H9 (cell line): Measurements from ENCODE around the gene INPP5A. TPM values are rescaled to one million over a fixed set of nuclear protein-coding genes. Genes with fewer than 3 reads are reported as not detected.

Experiments
- DNase-seq: peaks from one replicate; pipeline ENCODE4 v3.0.0-alpha.2; 2017
- H2AFZ ChIP-seq: one replicate; pipeline ENCODE4 v1.6.1; 2013; ENCODE audit warnings: mild to moderate bottlenecking, low read length, control low read depth, moderate library complexity
- H2AK5ac ChIP-seq: 2 replicates; pipeline ENCODE4 v1.6.1; 2013; ENCODE audit warnings: low read length, control low read depth, mixed read lengths; ENCODE audit not compliant: insufficient read length
- H2BK120ac ChIP-seq: one replicate; pipeline ENCODE4 v1.6.1; 2013; ENCODE audit warnings: low read depth, mild to moderate bottlenecking, low read length, control low read depth, inconsistent platforms; ENCODE audit not compliant: poor library complexity, severe bottlenecking
- H2BK12ac ChIP-seq: 2 replicates; pipeline ENCODE4 v1.6.1; 2013; ENCODE audit warnings: low read length, control low read depth, mixed read lengths, low read depth; ENCODE audit not compliant: insufficient read length
- H2BK15ac ChIP-seq: 2 replicates; pipeline ENCODE4 v1.6.1; 2013; ENCODE audit warnings: low read depth, low read length, control low read depth
- H2BK20ac ChIP-seq: one replicate; pipeline ENCODE4 v1.6.1; 2013; ENCODE audit warnings: low read depth, mild to moderate bottlenecking, low read length, control low read depth, inconsistent platforms; ENCODE audit not compliant: poor library complexity, severe bottlenecking
- H2BK5ac ChIP-seq: 2 replicates; pipeline ENCODE4 v1.6.1; 2013; ENCODE audit warnings: low read length, control low read depth, mixed read lengths; ENCODE audit not compliant: insufficient read length
- H3K14ac ChIP-seq: 2 replicates; pipeline ENCODE4 v1.6.1; 2013; ENCODE audit warnings: low read length, control low read depth; ENCODE audit not compliant: insufficient read depth
- H3K18ac ChIP-seq: 2 replicates; pipeline ENCODE4 v1.6.1; 2013; ENCODE audit warnings: low read depth, mild to moderate bottlenecking, mixed read lengths, low read length, control low read depth; ENCODE audit not compliant: insufficient read length
- H3K23ac ChIP-seq: 2 replicates; pipeline ENCODE4 v1.6.1; 2013; ENCODE audit warnings: low read length, control low read depth, mixed read lengths, low read depth; ENCODE audit not compliant: insufficient read length
- H3K23me2 ChIP-seq: 2 replicates; pipeline ENCODE4 v1.6.1; 2013; ENCODE audit warnings: low read depth, mild to moderate bottlenecking, mixed read lengths, low read length, control low read depth; ENCODE audit not compliant: insufficient read length, poor library complexity, severe bottlenecking
- H3K27ac ChIP-seq: 2 replicates; pipeline ENCODE4 v1.5.1; 2013; ENCODE audit warnings: low read length, control low read depth, mixed read lengths, low read depth; ENCODE audit not compliant: insufficient read length
- H3K27me3 ChIP-seq: 2 replicates; pipeline ENCODE4 v1.6.1; 2013; ENCODE audit warnings: low read length, control low read depth, inconsistent platforms; ENCODE audit not compliant: insufficient read depth
- H3K4ac ChIP-seq: 2 replicates; pipeline ENCODE4 v1.6.1; 2013; ENCODE audit warnings: low read depth, mild to moderate bottlenecking, control low read depth, inconsistent platforms, low read length, moderate library complexity
- H3K4me1 ChIP-seq: 2 replicates; pipeline ENCODE4 v1.6.1; 2013; ENCODE audit warnings: low read length, control low read depth, inconsistent platforms; ENCODE audit not compliant: insufficient read depth
- H3K4me2 ChIP-seq: 2 replicates; pipeline ENCODE4 v1.6.1; 2013; ENCODE audit warnings: low read length, control low read depth, mixed read lengths; ENCODE audit not compliant: insufficient read length, insufficient read depth
- H3K56ac ChIP-seq: 2 replicates; pipeline ENCODE4 v1.6.1; 2013; ENCODE audit warnings: low read depth, mild to moderate bottlenecking, mixed read lengths, low read length, control low read depth; ENCODE audit not compliant: insufficient read length
- H3K79me1 ChIP-seq: 2 replicates; pipeline ENCODE4 v1.6.1; 2013; ENCODE audit warnings: low read depth, mild to moderate bottlenecking, moderate library complexity, low read length, control low read depth, inconsistent platforms; ENCODE audit not compliant: insufficient read depth, poor library complexity, severe bottlenecking
- H3K79me2 ChIP-seq: 2 replicates; pipeline ENCODE4 v1.6.1; 2013; ENCODE audit warnings: low read length, control low read depth, inconsistent platforms; ENCODE audit not compliant: insufficient read depth
- H3K9ac ChIP-seq: 2 replicates; pipeline ENCODE4 v1.6.1; 2013; ENCODE audit warnings: low read length, control low read depth, mixed read lengths; ENCODE audit not compliant: insufficient read length; ENCODE audit errors: extremely low read depth
- H3K9me3 ChIP-seq: one replicate; pipeline ENCODE4 v1.6.1; 2013; ENCODE audit warnings: low read depth, low read length, inconsistent platforms; ENCODE audit not compliant: control insufficient read depth
- H3T11ph ChIP-seq: one replicate; pipeline ENCODE4 v1.6.1; 2013; ENCODE audit warnings: mild to moderate bottlenecking, low read length, control low read depth, inconsistent platforms
- H4K20me1 ChIP-seq: one replicate; pipeline ENCODE4 v1.6.1; 2013; ENCODE audit not compliant: control insufficient read depth, insufficient read length, insufficient read depth
- H4K5ac ChIP-seq: 2 replicates; pipeline ENCODE4 v1.6.1; 2013; ENCODE audit warnings: low read depth, mild to moderate bottlenecking, mixed read lengths, low read length, control low read depth; ENCODE audit not compliant: insufficient read length
- H4K8ac ChIP-seq: replicated peaks from 2 replicates; pipeline ENCODE4 v1.6.1; 2013; ENCODE audit warnings: low read length, control low read depth, mixed read lengths, low read depth; ENCODE audit not compliant: insufficient read length
- H4K91ac ChIP-seq: 2 replicates; pipeline ENCODE4 v1.6.1; 2013; ENCODE audit warnings: low read depth, mild to moderate bottlenecking, moderate library complexity, mixed read lengths, low read length, control low read depth; ENCODE audit not compliant: insufficient read length
- H3K27ac Mint-ChIP-seq, 3 experiments: 2 replicates in 2 of 3; 3 replicates in 1 of 3; pipeline ENCODE4 v1.8.0; 2020 to 2021; ENCODE audit warnings: mixed read lengths in 3 of 3, mild to moderate bottlenecking in 1 of 3, moderate library complexity in 1 of 3
- H3K27me3 Mint-ChIP-seq: 2 replicates; pipeline ENCODE4 v1.8.0; 2021; ENCODE audit warnings: low read depth, mild to moderate bottlenecking, moderate library complexity, mixed read lengths
- H3K36me3 Mint-ChIP-seq, 3 experiments: 2 replicates in 2 of 3; 3 replicates in 1 of 3; pipeline ENCODE4 v1.8.0; 2020 to 2021; ENCODE audit warnings: low read depth in 3 of 3, mixed read lengths in 3 of 3; ENCODE audit not compliant: insufficient read depth in 1 of 3
- H3K4me1 Mint-ChIP-seq, 2 experiments: 2 replicates each; pipeline ENCODE4 v1.8.0; 2020; ENCODE audit warnings: mixed read lengths in 2 of 2
- H3K4me3 Mint-ChIP-seq, 2 experiments: 2 replicates in 1 of 2; 3 replicates in 1 of 2; pipeline ENCODE4 v1.8.0; 2020 to 2021; ENCODE audit warnings: mild to moderate bottlenecking in 2 of 2, mixed read lengths in 2 of 2, moderate library complexity in 1 of 2
- H3K9me3 Mint-ChIP-seq, 2 experiments: 2 replicates in 1 of 2; 3 replicates in 1 of 2; pipeline ENCODE4 v1.8.0; 2020; ENCODE audit warnings: mild to moderate bottlenecking in 2 of 2, mixed read lengths in 2 of 2, moderate library complexity in 1 of 2
- CTCF ChIP-seq: fragments of 200-600 bp; sonication (generic); conservative IDR thresholded peaks from 3 replicates; pipeline ENCODE4 v1.8.0; 2021; ENCODE audit warnings: antibody characterized with exemption, mild to moderate bottlenecking
- WGBS: extraction: QIAGEN DNeasy Blood & Tissue Kit; methylation state at CpG from one replicate; pipeline ENCODE4 v1.1.7; 2013; ENCODE audit warnings: missing lambda C conversion rate, low lambda C conversion rate, mixed read lengths; ENCODE audit not compliant: insufficient read length; ENCODE audit errors: extremely low coverage; 5-methylcytosine and 5-hydroxymethylcytosine counted together
- total RNA-seq: library from RNA; stranded (reverse); gene quantifications from 2 replicates; pipeline ENCODE4 v1.2.1, GENCODE V29; 2021

INPP5A gene
- total RNA-seq, 1 experiment from 2014 or later: 17.7 TPM

GRCh38 chr10:132536241-132536876, 1.2 kb upstream of the INPP5A start:
- Histone ChIP-seq H2AFZ (no peak overlapping the region), H3K27ac (no peak overlapping the region), H3K4me1 (no peaks in the 10 kb centered on the region; the same call in 1 of the 2 replicates), H4K91ac (no peak overlapping the region), H3K9me3 (no peaks in the 10 kb centered on the region), H4K5ac (no peak overlapping the region), H2AK5ac (no peak overlapping the region), H4K8ac (no peak overlapping the region), H2BK5ac (no peak overlapping the region), H3K4me2 (peak overlapping the region; percentile 40), H3K4ac (no peak overlapping the region), H3K79me2 (no peaks in the 10 kb centered on the region), H3K23me2 (peaks cover 8% of the 10 kb centered on the region), H2BK120ac (no peak overlapping the region), H2BK12ac (no peak overlapping the region), H4K20me1 (peaks cover 3% of the 10 kb centered on the region), H2BK20ac (no peak overlapping the region), H3T11ph (no peak overlapping the region), H3K9ac (no peak overlapping the region), H3K56ac (no peak overlapping the region), H3K23ac (no peak overlapping the region), H3K27me3 (no peaks in the 10 kb centered on the region; the same call in 1 of the 2 replicates), H3K14ac (no peak overlapping the region; the same call in 1 of the 2 replicates), H2BK15ac (no peak overlapping the region), H3K18ac (no peak overlapping the region), H3K79me1 (peaks cover 4% of the 10 kb centered on the region)
- H3K4me3 Mint-ChIP-seq: peak overlapping the region; percentile 60 to 82
- H3K36me3 Mint-ChIP-seq: peaks cover 0 to 5% (median 4%) of the 10 kb centered on the region in 3 experiments; a peak in 4 of 7 replicates
- no peak for DNase-seq
- peaks cover 49% of the 10 kb centered on the region for H3K27me3 Mint-ChIP-seq
- H3K4me1 Mint-ChIP-seq: peaks cover 34 to 47% of the 10 kb centered on the region in 2 experiments
- no peak for TF ChIP-seq CTCF
- peaks cover 4 to 5% of the 10 kb centered on the region in 2 experiments; a peak in 3 of 5 replicates for H3K9me3 Mint-ChIP-seq
- WGBS: no CpG with 5 or more reads among the region's 21 CpGs
- H3K27ac Mint-ChIP-seq: no peak overlapping the region
